Osteocyte (in vitro differentiated cells): ENCODE data around the gene TCHP. TPM values are rescaled to one million over a fixed set of nuclear protein-coding genes. Genes with fewer than 3 reads are reported as not detected.

Source experiments
- DNase-seq: peaks from one replicate; pipeline ENCODE4 v3.0.0; 2021; ENCODE audit warnings: mixed read lengths; ENCODE audit not compliant: unreplicated experiment; ENCODE audit errors: extremely low spot score
- H3K27ac Mint-ChIP-seq: one replicate; pipeline ENCODE4 v1.8.0; 2021; ENCODE audit warnings: mild to moderate bottlenecking, mixed read lengths; ENCODE audit not compliant: unreplicated experiment
- H3K27me3 Mint-ChIP-seq: one replicate; pipeline ENCODE4 v1.8.0; 2021; ENCODE audit warnings: mixed read lengths; ENCODE audit not compliant: unreplicated experiment
- H3K36me3 Mint-ChIP-seq: one replicate; pipeline ENCODE4 v1.8.0; 2021; ENCODE audit warnings: mixed read lengths; ENCODE audit not compliant: unreplicated experiment
- H3K4me1 Mint-ChIP-seq: one replicate; pipeline ENCODE4 v1.8.0; 2021; ENCODE audit warnings: mixed read lengths; ENCODE audit not compliant: unreplicated experiment
- H3K4me3 Mint-ChIP-seq: one replicate; pipeline ENCODE4 v1.8.0; 2021; ENCODE audit warnings: mild to moderate bottlenecking, moderate library complexity, mixed read lengths; ENCODE audit not compliant: unreplicated experiment
- H3K9me3 Mint-ChIP-seq: one replicate; pipeline ENCODE4 v1.8.0; 2021; ENCODE audit warnings: mixed read lengths; ENCODE audit not compliant: unreplicated experiment
- total RNA-seq: library from RNA; stranded (reverse); gene quantifications from 2 replicates; pipeline ENCODE4 v1.2.1, GENCODE V29; 2021
- TF ChIP-seq, protein P1 (sequence below): fragments of 200-600 bp; sonication (generic); IDR thresholded peaks from 2 replicates; pipeline ENCODE4 v1.5.0; 2021; ENCODE audit warnings: antibody characterized with exemption, mild to moderate bottlenecking, moderate library complexity

TCHP gene
- total RNA-seq, 1 donor from 2014 or later, result 14.4 TPM

DNA sequence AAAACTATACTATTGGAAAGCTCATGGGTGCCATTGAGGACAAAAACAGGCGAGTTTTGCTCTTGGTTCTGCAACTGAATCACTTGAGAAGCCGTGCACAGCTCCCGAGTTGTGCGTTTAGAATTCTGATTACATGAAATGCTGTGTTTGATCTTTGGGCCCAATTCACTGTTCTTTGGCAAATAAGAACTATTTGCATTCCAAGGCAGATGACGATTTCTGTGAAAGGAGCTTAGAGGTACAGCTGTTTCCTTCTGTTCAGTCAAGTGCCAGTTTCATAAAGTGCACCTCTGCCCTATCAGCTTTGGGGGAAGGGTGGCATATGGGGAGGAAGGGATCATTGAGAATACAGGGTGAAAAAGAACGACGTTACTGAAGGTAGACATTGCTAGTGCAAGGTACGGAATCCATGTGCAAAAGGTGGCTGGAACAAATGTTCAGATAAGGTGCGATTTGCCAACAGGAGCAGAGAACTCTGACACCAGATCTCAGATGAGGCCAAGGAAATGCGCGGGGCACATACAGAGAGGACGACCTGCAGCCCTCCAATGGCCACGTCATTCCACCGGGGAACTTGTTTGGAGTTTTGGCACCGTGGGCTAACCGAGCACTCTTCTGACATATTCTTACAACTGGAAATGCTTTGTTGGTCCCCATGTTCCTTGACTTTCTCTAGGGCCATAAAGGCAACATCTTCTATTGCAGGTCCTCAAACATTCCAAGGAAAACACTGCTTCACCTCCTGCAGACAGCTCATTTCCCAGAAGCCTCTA is 30.1 kb downstream of the TCHP start:
- Mint-ChIP-seq H3K27ac (no peak overlapping the region), H3K36me3 (peaks cover 44% of the 10 kb centered on the region), H3K4me3 (no peak overlapping the region), H3K9me3 (no peaks in the 10 kb centered on the region), H3K4me1 (no peaks in the 10 kb centered on the region), H3K27me3 (no peaks in the 10 kb centered on the region)
- no peak for DNase-seq
- TF ChIP-seq, protein P1, sequence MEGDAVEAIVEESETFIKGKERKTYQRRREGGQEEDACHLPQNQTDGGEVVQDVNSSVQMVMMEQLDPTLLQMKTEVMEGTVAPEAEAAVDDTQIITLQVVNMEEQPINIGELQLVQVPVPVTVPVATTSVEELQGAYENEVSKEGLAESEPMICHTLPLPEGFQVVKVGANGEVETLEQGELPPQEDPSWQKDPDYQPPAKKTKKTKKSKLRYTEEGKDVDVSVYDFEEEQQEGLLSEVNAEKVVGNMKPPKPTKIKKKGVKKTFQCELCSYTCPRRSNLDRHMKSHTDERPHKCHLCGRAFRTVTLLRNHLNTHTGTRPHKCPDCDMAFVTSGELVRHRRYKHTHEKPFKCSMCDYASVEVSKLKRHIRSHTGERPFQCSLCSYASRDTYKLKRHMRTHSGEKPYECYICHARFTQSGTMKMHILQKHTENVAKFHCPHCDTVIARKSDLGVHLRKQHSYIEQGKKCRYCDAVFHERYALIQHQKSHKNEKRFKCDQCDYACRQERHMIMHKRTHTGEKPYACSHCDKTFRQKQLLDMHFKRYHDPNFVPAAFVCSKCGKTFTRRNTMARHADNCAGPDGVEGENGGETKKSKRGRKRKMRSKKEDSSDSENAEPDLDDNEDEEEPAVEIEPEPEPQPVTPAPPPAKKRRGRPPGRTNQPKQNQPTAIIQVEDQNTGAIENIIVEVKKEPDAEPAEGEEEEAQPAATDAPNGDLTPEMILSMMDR, result no peak

DNA sequence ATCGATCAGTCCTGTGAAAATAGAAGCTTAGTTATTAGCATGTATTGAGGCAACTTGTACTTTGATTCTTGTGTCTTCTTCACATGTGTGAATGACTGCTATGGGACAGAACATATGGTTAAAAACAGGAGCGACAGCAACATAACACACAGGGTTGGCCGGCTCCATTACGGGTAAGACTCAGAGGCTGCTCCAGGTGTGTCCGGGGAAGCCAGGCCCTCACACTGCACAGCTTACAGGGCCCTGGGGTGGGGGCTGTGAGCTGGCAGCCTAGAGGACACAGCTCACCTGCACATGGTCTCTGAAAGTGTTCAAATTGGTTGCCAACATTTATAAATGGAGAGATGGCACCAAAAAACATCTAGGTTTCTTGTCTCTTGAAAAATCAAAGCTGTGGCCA is 31.1 kb downstream of the TCHP start:
- H3K27me3 Mint-ChIP-seq, result no peaks in the 10 kb centered on the region
- no peak for DNase-seq
- no peak overlapping the region for H3K4me3 Mint-ChIP-seq
- H3K27ac Mint-ChIP-seq, result no peak overlapping the region
- no peaks in the 10 kb centered on the region for H3K9me3 Mint-ChIP-seq
- TF ChIP-seq, protein P1, result no peak
- no peaks in the 10 kb centered on the region for H3K4me1 Mint-ChIP-seq
- H3K36me3 Mint-ChIP-seq, result peaks cover 51% of the 10 kb centered on the region

DNA sequence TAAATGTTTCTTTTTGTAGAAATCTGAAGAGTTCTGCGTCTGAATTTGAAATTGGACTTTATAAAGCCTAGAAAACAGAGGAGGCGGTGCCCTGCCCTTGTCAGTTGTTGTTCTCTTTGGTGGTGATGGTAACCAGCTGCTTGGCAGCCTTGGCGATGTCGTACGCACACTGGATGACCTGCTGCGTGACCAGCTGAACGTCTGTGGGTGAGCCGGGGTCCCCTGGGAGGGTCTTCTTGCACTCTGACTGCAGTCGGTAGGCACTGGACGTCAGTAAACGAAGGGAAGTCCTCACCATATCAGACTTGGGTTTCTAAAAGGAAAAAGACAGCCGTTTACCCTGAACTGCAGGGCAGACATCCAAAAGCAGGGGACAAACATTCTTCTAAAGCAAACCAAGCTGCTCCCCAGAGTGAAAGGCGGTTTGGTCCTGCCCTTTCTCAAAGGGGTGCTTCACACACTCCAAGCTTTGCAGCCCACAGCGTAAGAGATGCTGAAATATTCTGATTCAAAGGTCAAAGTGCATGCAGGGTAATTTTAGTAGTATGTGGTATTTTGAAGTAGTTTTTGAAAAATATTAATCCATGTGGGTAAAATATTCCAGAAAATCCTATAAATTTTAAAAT is 32.9 kb downstream of the TCHP start:
- Mint-ChIP-seq H3K4me3 (no peak overlapping the region), H3K4me1 (no peaks in the 10 kb centered on the region), H3K27ac (no peak overlapping the region), H3K36me3 (peaks cover 57% of the 10 kb centered on the region), H3K27me3 (no peaks in the 10 kb centered on the region), H3K9me3 (no peaks in the 10 kb centered on the region)
- TF ChIP-seq, protein P1, result no peak
- no peak for DNase-seq

DNA sequence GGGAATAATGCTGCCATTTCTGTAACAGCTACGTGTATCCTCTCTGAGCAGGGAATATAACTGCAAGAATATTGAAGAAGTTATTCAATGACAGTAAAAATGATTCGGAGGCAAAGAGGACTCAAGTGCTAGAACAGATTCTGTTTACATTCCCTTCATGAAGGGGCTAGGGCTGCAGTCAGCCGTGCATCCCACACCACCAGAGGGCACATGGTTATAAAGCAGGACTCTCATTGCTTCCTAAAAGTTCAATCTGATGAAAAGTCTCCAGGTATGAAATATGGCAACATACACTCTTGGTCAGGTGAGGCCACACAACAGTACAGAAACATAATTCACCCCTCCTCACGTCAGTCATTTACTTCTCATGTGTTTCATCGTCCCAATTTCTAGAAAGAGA is 34.0 kb downstream of the TCHP start:
- H3K27ac Mint-ChIP-seq, result no peak overlapping the region
- H3K4me1 Mint-ChIP-seq, result no peaks in the 10 kb centered on the region
- no peak overlapping the region for H3K4me3 Mint-ChIP-seq
- H3K9me3 Mint-ChIP-seq, result no peaks in the 10 kb centered on the region
- no peaks in the 10 kb centered on the region for H3K27me3 Mint-ChIP-seq
- TF ChIP-seq, protein P1, result peak; percentile 27
- DNase-seq, result no peak
- peaks cover 64% of the 10 kb centered on the region for H3K36me3 Mint-ChIP-seq

DNA sequence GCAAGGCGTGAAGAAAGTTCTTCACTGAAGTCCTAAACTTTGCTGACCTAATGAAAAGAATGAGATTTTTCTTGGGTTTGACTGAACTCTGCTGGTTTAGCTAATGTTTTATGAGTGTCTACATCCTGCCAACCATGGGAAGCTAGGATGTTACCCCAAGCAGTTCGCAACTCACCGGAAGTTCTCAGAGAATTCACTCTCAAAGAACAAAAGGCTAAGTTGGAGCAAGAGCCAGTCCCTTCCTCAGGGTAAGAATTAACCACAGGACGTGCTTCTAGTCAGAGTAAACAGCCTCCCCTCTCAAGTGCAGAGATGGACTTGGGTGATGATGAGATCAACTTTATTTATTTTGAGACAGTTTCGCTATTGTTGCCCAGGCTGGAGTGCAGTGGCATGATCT is 37.3 kb downstream of the TCHP start:
- H3K27ac Mint-ChIP-seq, result no peak overlapping the region
- H3K9me3 Mint-ChIP-seq, result no peaks in the 10 kb centered on the region
- peaks cover 56% of the 10 kb centered on the region for H3K36me3 Mint-ChIP-seq
- TF ChIP-seq, protein P1, result no peak
- no peaks in the 10 kb centered on the region for H3K4me1 Mint-ChIP-seq
- DNase-seq, result no peak
- H3K27me3 Mint-ChIP-seq, result no peaks in the 10 kb centered on the region
- H3K4me3 Mint-ChIP-seq, result no peak overlapping the region
